H1 (cell line): ENCODE measurements around the gene RIMS3.

Experiments used
- ATF3 ChIP-seq: IDR thresholded peaks from 2 replicates; pipeline ENCODE4 v1.6.1; 2011; ENCODE audit warnings: low read depth, mild to moderate bottlenecking, low read length; ENCODE audit not compliant: insufficient read depth
- CTCF ChIP-seq, 3 experiments: IDR thresholded peaks; 1 replicate in 2 of 3; 2 replicates in 1 of 3; pipeline versions ENCODE4 v1.5.1 to v1.6.1; 2011; ENCODE audit warnings: low read length in 3 of 3, mild to moderate bottlenecking in 3 of 3, inconsistent platforms in 2 of 3, low read depth in 1 of 3, moderate library complexity in 1 of 3; ENCODE audit not compliant: insufficient read depth in 1 of 3; ENCODE audit errors: control extremely low read depth in 1 of 3
- EP300 ChIP-seq, 2 experiments: IDR thresholded peaks; 1 replicate in 1 of 2; 2 replicates in 1 of 2; pipeline ENCODE4 v1.6.1; 2011 to 2012; ENCODE audit warnings: low read depth in 2 of 2, low read length in 2 of 2, mild to moderate bottlenecking in 2 of 2, borderline replicate concordance in 1 of 2, inconsistent platforms in 1 of 2, moderate library complexity in 1 of 2
- RFX5 ChIP-seq: IDR thresholded peaks from 2 replicates; pipeline ENCODE4 v1.6.1; 2011; ENCODE audit warnings: low read depth, low read length, improper control_type of control experiment, borderline replicate concordance
- YY1 ChIP-seq: IDR thresholded peaks from 2 replicates; pipeline ENCODE4 v1.6.1; 2011; ENCODE audit warnings: low read depth, mild to moderate bottlenecking, low read length

GRCh38 chr1:40706626-40707025 is 41.1 kb upstream of the RIMS3 start:
- TF ChIP-seq EP300 (IDR thresholded peaks at IDR 0.05; ENCODE audit: borderline replicate concordance in 1 of 2, low read depth in 2 of 2, low read length in 2 of 2), result no peak
- TF ChIP-seq RFX5, result no peak
- no peak for TF ChIP-seq ATF3
- no peak for TF ChIP-seq CTCF (IDR thresholded peaks at IDR 0.05; ENCODE audit: control extremely low read depth in 1 of 3, insufficient read depth in 1 of 3, low read depth in 1 of 3, low read length in 3 of 3)
- TF ChIP-seq YY1, result no peak
